ENCODE results near the gene VTCN1.
"Not testable (repeated sequence)": the region's sequence is repeated elsewhere in the genome, so short reads cannot be mapped to it uniquely, and the experiment has no call there.

Gene VTCN1

DNA sequence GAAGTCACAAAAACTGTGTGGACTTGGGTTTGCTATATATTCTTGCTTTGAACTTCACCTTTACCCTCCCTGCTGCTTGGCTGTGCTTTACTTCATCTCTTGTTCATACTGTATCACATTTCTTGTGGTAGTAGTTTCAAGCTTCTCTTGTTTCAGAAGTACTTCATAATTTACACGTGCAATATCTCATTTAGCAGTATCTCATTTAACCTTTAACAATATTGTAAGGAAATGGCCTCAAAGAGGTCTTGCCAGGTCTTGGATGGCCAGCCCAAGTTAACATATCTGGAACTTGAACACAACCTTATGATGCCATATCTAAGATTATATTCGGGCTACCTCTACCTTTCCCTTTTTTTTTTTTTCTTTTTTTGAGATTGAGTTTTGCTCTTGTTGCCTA, 87.5 kb downstream of the VTCN1 start:
- no peak for DNase-seq

DNA sequence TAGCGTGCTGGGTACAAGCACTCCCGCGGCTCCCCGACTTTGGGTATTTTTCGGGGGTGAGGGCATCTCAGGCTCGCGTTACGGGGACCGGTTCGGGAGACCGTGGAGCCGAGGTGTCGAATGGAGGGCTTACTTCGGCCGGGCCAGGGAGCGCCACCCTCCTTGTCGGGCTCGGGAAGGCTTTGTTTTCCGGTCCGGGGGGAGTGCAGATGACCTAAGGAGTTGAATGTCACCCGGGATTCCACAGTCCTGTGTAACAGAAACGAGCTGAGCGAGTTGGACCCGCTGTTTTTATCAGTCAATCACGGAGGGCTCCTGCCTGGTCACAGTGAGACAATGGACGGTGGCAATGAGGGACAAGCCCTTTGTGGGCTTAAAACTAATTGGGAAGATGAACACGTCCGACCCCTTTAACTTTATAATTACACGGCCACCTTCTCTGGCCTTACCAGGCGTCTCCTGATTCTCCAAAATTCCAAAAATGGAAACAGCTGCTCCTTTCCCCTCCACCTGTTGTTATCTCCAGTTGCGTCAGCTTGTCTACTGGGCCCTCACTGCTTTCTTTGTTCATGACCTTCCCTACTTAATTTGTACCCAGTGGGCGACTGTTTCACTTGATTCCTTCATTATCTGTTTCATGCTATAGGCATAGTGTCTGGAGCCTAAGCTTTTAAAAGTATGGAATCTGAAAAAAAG, 88.2 kb downstream of the VTCN1 start:
- DNase-seq = no peak

DNA sequence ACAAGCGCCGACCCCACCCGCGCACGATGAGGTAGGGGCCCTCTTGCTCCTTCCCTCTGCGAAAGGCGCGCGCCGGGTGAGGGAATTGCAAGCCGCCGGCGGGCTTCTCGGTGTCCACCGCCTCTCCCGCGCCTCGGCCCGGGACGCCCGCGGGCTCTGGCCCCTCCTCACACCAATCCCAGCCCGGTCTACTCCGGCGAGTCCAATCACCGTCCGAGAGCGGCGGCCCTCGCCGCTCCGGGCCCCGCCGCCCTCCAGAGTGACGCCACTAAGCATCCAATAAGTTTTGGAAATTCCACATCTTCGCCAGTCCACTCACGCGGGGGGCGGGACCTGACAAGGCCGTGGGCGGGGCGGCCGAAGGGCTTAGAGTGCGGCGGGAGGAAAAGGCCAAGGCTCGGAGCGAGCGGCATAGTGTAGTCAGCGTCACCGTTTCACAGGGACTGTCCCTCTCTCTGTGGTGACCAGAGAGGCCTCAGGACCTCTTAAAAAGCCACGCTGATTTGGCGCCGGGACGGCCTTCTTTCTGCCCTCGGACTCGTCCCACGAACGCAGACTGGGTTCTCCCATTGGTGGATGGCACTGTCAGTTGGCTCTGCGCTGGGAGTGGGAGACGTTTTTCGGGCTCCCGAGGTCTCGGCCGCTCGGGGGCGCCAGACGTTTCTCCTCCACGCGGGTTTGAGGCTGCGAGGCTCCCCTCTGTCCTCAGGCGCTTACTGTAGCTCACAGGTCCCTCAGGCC, 89.0 kb downstream of the VTCN1 start, which contains the start of gene TRIM45:
Gene TRIM45, minus strand, starts transcription at position 161 of the 741 bp plus-strand sequence. CDS start 548 bp downstream, outside the sequence.
- peak; percentile 100 for DNase-seq

DNA sequence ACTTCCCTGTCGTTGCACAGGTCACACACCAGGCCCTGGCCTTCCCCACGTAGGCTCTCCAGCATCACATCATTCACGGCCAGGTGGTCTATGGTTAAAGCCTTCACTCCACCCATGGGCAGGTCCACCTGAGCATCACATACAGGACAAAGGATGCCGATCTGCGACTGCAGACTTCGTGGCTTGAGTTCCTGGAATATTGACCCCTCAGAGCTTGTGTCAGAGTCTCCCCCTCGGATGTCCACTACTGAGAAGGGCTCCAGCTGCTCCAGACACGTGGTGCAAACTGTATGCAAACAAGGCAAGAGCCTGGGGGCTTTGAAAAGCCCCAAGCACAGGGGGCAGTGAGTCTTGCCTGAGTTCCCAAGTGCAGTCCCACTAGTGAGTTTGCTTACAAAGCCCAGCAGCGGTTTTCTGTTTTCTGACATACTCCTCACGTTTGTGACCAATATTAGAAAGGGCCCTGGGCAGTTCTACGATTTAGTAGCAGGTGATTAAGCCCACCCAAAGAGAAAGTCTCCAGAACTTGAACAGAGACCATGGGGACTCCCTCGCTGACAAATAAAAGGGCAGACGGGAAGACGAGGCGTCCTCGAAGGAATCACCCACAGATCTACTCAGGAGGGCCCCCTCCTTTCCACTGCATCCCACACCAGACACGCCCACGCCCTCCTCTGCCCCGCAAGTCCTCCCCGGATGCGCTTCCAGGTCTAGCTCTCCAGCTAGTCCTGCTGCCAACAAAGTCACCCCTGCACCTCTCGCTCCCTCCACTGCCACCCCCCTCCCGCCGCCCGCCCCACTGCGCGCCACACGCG, 89.7 kb downstream of the VTCN1 start:
- peak; percentile 72 for DNase-seq

DNA sequence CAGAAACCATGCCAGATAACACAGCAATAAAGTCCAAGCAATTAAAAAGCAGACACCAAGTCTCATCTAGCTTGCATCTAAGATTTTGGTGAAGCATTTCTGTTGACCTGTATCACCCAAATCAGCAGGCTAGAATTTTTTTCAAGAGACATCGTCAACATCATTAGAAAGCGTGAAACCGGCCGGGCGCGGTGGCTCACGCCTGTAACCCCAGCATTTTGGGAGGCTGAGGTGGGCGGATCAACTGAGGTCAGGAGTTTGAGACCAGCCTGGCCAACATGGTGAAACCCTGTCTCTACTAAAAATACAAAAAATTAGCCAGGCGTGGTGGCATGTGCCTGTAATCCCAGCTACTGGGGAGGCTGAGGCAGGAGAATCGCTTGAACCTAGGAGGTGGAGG, 91.6 kb downstream of the VTCN1 start:
- DNase-seq = not testable (repeated sequence)

DNA sequence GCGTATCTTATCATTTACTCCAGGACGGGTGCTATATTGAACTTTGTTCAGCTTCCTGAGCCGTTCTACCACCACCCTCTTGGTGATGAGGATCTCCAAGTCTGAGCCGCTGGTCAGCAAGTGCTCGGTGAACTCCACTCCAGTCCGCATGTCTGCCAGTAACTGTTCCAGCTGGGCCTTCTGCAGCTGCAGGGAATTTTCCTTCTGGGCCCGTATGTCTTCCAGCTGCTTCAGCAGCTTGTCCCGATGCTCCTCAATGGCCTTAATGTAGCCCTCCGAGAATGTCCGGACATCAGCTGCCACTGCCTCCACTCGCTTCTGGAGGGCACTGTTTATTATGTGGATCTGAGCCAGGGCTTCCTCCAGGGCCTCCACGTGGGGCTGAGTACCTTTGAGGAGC, 92.6 kb downstream of the VTCN1 start:
- DNase-seq = no peak

DNA sequence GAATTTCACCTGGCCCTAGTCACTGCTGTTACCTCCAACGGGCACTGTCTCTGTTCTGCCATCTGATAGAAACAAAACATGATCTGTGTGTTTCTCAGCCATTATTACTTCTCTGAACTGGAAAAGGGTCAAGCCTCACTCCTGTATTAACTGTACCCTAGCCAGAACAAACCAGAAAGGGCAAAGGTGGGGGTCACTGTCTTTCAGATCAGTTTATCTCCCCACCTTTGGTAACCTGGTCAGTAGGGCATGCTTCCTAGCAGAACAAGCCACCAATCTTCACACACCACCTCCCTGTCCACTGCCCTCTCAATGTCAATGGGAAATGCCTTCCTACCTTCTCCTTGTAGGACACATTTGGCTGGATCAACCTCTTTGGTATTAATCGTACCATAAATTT, 93.0 kb downstream of the VTCN1 start:
- no peak for DNase-seq

DNA sequence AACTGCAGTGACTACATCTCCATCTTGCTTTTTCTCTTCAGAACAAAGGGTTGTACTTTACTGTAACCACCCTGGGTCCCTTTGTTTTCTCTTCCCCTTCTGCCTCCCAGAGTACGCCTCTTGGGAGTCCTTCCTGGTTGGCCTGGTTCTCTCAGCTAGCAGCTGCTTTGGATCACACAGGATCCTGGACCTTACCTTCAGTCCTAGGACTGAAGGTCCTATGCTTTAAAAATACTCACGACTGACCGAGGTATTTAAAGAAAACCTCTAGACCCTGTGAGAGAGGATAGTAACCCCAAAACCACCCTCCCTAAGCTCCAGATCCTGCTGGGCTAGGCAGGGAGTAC, 94.0 kb downstream of the VTCN1 start:
- no peak for DNase-seq

DNA sequence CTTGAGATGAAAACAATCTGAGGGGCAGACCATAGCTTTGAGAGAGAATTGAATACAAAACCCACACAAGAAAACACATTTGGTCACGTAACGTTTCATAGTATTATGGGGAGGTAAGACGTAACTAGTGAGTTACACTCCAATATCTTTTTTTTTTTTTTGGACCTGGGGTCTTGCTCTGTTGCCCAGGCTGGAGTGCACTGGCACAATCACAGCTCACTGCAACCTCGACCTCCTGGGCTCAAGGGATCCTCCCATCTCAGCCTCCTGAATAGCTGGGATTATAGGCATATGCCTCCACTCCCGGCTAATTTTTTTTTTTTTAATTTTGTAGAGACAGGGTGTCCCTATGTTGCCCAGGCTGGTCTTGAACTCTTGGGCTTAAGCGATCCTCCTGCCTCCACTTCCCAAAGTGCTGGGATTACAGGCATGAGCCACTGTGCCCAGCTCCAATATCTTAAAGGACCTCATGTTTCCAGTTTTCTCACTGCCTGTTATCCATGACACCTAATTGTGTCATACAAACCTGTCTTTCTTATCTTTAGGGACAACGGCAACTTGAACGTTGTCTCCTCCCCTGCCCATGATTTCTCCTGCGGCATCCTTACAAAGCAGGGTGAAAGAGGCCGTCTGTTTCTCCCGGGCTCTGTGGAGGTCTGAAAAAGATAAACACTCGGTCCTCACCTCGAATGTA, 94.5 kb downstream of the VTCN1 start:
- DNase-seq = no peak

DNA sequence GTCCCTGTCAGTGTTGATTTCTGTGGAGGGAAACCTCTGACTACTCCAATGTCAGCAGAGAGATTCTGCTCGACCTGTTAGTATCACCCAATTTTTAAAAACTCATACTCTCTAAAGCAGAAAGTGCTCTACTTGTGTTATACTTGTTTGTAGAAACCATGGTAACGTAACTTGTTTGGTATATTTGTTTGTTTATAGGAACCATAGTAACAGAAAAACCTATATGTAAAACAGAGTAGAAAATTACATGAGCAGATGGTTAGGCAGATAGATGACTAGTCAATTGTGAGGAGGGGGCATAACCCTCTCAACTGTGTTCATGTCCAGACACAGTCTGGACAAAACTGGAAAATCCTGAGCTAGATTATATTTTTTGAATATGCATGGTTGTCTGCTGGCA, 95.8 kb downstream of the VTCN1 start:
- DNase-seq = no peak

DNA sequence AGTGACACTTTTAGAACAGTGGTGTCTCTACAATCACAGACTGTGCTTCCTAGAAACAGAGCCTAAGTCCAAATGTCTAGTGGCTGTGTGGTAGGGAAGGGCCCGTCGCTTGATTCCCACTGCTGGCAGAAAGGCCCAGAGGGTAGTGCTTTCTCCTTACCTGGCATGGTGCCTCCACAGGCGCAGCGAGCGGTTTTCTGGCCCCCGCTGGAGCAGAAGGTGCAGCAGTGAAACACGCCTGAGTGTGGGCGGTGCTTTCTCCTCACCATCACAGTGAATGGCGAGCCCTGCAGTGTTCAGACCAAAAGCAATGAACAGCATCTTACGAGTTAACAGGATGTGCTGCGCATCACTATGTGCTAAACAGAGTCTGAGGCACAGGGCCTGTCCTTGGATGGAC, 97.5 kb downstream of the VTCN1 start:
- no peak for DNase-seq

DNA sequence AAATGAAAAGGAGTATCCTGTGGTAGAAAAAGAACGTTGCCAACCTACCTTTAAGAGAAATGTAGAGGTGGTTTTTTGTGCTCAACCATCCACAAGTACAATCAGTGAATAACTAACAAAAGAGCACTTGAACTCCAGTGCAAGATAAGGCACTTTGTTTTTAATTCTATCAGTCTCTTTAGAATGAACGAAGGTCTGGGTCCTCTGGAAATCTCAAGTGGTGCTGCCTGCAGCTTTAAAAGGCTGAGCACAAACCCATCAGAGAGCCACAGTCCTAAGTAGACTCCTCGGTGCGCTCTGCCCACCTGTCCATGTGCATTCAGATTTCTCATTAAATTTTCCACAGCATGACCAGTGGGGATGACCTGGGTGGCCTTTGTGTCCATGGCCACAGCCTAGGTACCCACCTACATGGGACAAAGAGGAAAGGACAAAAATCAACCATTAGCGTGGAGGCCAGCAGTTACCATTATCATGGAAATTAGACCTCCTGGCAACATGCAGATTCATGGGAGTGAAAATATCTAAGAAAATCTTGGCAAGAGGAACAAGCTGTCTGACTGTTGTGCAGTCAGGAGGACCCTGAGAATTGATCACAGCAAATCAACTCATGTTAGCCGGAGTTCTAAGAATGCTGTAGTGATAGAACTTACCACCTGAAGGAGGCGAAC, 98.5 kb downstream of the VTCN1 start:
- DNase-seq = no peak

DNA sequence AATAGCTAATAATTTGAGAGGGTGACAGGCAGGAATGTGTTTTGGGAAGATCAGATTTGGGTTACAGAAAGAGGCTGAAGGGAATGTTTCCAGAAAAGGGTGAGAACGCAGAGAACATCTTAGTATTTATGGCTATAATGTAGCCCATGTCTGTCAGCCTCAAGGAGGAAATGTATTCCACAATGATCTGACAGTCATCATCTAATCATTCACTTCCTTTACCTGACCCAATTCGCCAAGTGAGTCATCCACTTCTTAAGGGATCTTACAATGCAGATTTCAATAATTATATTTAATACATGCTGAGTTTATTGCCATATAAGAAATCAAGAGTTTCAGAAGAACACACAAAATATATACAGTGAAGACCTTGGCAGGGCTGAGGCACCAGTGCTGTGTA, 100.0 kb downstream of the VTCN1 start:
- no peak for DNase-seq

DNA sequence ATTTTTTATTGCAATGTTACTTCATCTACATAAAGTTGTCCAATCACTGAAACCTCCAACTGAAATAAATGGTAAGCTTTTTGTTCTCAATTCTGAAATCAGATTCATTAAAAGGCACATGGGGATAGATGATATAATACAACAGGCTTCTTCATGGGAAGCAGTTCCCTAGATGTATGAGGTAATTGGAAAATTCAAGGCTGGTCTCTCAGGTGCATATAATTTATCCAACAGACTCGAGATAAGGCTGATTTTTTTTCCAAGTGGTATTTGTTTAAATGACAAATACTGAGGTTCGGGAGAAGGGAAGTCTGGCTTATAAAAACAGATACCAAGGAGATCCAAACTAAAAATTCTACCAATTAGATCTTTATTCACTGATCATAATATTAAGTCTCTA, 103.4 kb downstream of the VTCN1 start:
- DNase-seq = no peak

DNA sequence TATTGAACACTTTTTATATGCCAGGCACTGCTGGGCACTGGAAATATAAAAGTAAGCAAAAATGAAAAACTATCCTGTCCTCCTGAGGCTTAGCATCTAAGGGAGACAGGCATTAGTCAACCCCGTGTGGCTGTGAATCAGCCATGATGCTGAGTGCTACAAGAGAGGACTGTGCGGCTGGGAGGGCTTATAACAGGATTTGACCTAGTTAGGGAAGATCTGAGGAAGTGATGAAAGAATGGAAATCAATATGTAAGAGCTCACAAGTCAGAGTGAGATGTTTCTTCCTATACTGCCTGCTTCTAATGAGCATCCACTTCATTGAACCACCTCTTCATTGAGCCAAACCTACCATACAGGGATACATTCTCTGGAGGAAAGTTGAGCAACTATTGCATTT, 104.2 kb downstream of the VTCN1 start:
- no peak for DNase-seq

DNA sequence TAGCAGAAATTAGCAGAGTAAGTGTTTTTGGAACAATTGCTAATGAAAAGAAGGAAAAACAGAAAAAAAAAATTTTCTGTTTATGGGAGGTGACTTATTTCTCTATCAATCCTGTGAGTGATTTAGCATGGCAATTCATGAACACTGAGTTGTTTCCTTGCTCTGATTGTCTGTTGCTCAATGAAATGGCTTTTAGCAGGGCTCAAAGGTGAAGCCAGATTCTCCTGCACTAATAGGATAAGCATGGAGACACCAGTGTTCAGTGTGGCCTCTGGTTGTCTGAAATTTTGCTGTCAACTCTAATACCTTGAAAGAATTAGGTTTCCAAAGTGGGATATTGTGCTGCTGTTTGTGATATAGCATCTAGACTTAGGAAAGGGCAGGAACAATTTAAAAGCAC, 105.0 kb downstream of the VTCN1 start:
- DNase-seq = no peak

DNA sequence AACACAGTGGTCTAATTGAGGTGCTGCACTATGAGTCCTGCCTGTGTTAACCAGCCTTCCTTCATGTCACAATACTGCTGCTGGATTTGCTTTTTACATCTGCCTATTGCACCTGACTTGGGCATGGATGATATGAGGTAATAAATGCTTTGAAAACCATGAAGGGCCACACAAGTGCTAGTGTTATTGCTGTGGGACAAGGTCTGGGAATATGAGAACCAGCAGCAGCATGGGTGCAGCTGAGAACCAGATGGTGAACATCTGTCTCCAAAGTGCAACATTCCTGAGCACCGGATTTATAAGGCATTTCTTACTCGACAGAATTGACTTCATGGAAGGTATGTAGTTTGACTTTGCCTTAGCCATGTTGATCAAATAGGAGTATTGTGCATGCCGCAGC, 105.7 kb downstream of the VTCN1 start:
- no peak for DNase-seq

DNA sequence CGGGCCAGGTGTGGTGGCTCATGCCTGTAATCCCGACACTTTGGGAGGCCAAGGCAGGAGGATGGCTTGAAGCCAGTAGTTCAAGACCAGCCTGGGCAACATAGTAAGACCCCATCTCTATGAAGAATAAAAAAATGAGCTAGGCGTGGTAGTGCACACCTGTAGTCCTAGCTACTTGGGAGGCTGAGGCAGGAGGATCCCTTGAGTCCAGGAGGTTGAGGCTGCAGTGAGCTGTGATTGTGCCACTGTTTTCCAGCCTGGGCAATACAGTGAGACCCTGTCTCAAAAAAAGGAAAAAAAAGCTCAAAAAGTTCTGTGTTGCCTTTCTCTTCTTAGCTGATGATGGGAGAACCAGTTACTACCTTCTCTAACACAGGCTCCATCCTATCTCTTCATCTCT, 108.9 kb downstream of the VTCN1 start:
- not testable (repeated sequence) for DNase-seq

DNA sequence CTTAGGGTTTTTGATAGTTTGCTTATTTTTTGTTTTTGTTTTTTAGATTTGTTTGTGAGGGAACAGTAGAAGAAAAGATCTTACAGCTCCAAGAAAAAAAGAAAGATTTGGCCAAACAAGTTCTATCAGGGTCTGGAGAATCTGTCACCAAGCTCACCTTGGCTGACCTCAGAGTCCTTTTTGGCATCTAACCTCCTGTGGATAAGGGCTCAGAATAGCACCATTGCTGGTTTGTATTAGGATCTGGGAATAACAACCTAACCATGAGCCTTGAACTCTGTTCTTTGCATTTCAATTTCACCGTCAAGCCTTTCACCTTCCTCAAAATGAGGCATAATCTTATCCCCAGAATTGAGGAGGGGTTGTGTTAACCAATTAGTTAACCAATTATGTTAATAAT, 109.4 kb downstream of the VTCN1 start:
- no peak for DNase-seq

DNA sequence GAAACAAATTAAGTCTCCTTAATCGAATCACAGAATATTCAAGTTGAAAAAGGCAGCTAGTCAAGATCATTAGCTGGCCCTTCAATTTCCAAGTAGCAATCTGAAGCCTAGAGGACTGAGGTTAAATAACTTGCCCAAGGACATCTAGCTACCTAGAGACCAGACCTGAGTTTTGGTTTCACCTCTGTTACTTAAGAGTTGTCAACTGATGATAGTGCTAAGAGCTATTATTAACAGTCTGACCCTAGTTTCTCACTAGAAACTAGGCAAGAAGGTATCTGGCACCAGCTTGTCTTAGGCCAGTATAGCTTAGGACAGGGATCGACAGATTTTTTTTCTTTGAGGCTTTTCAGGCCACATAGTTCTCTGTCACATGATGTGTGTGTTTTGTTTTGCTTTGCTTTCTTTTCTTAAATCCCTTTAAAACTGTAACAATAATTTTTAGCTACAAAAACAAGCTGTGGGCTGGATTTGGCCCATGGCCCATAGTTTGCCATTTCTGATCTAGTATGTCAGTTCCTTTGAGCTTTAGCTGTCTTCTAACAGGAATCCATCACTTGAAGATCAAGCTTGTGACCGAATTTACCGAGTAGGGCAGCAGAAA, 112.3 kb downstream of the VTCN1 start:
- no peak for DNase-seq

DNA sequence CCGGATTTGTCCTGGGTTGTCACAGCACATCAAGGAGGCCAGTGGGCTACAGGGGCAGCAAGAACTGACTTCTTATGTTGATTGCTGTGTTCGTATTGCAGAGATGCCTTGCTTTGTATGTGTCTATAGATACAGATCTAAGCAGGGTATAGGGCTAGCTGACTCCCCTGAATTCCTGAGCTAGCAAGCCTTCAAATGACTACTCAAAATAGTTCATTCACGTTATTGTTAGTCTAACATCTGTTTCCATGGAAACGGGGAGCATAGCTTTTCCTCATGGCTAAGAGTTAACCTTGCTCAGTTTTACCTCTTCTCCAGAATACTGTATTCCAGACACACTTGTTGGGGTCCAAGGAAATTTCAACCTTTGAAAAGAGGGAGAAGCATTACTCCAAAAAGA, 113.3 kb downstream of the VTCN1 start:
- no peak for DNase-seq

DNA sequence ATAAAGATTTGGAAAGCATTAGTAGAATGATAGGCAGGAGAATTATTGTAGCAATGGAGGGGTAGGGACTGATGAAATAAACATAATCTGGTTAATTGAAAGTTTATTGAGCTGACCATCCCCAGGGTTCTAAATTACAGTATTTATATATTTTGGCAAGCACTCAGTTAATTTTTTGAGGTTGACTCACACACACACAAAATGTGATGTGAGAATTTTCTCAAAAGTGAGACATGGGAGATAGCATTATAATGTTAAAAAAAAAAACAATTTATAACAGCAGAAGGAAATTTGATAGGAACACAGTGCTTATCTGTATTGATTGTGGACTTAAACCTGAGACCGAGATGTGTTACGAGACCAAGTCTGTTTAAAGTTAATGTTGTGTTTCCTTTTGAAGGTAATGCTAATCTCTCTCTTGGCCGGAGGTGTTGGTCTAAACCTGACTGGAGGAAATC, 113.7 kb downstream of the VTCN1 start:
- DNase-seq = no peak
